GM19463 (cell line): ENCODE measurements around the gene ARHGAP30.
"Not testable (repeated sequence)": the region's sequence is repeated elsewhere in the genome, so short reads cannot be mapped to it uniquely, and the experiment has no call there.

Experiments
- ATAC-seq: cut with Tn5 transposase; IDR thresholded peaks from one replicate; pipeline ENCODE4 v1.9.1; 2021; ENCODE audit warnings: mild to moderate bottlenecking, moderate library complexity; ENCODE audit not compliant: unreplicated experiment

Gene ARHGAP30

GRCh38 chr1:161071886-161072371 is 2.2 kb upstream of the ARHGAP30 start:
- no peak for ATAC-seq

GRCh38 chr1:161070761-161071160 is 1.1 kb upstream of the ARHGAP30 start:
- ATAC-seq: no peak

GRCh38 chr1:161069241-161069640 is 450 bp downstream of the ARHGAP30 start:
- no peak for ATAC-seq

DNA sequence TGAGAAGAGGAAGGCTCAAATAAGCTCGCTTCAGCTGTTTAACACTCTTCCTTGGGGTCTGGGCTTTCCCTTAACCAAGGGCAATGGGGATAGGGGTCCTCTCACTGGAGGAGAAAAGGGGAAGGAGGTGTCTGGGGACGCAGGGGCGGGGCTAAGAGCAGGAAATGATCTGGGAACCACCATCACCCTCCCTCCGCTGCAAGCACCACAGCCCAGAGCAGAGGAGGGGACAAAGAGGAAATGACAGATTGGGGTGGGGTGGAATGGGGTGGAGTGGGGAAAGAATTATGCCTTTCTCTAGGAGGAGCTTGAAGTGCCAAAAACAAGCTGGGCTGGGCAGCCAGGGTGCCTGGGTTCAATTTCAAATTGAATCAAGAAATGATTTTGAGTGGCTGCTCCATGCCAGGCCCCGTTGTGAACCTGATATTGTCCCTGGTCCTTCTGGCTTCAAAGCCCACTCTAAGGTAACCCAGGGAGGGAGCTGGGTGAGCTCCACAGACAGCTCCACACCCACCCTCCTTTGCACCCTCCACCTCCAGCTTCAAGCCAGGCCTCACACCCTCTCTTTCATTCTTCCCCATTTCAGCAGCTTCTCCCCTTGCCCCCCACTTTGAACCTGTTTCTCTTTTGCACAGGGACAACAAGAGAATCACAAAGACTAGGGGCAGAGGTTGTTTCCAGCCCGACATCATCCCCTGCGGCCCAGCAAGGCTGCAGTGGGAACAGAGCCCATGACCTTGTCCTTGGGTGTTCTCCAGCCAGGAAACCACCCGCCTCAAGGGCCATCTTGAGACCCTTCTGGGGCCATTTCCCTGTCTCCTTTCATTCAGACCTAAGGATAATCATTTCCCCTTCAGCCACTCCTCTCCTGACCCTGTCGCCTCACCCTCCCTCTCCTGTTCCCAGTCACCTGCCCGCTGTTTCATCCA is 1.1 kb downstream of the ARHGAP30 start:
- ATAC-seq: peak; percentile 47

- ATAC-seq: no peak
These were observed 3.0 kb downstream of the ARHGAP30 start for GRCh38 chr1:161066694-161067093.

GRCh38 chr1:161065681-161066080 is 4.0 kb downstream of the ARHGAP30 start:
- ATAC-seq: not testable (repeated sequence)

DNA sequence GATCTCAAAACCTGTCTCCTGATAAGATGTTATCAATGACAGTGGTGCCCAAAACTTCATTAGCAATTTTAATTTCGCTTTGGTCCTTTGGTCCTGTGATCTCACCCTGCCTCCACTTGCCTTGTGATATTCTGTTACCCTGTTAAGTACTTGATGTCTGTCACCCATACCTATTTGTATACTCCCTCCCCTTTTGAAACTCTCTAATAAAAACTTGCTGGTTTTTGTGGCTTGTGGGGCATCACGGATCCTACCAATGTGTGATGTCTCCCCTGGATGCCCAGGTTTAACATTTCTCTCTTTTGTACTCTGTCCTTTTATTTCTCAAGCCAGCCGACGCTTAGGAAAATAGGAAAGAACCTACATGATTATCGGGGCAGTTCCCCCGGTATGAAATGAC is 5.8 kb downstream of the ARHGAP30 start:
- ATAC-seq: not testable (repeated sequence)

DNA sequence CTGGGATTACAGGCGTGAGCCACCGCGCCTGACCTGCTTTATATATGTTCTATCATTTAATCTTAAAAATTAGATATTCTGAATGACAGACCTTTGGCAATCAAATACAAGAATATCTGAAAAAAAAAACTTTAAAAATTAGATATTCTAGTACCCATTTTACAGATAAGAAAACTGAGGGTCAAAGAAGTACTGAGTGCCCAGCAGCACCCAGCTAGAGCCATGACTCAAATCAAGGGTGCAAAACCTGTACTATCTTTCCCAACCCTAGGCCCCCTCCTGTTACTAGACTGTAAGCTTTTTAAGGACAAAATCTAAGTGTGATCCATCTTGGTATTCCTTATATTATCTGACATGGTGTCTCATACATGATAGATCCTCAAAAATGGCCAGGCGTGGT is 8.3 kb downstream of the ARHGAP30 start:
- no peak for ATAC-seq

DNA sequence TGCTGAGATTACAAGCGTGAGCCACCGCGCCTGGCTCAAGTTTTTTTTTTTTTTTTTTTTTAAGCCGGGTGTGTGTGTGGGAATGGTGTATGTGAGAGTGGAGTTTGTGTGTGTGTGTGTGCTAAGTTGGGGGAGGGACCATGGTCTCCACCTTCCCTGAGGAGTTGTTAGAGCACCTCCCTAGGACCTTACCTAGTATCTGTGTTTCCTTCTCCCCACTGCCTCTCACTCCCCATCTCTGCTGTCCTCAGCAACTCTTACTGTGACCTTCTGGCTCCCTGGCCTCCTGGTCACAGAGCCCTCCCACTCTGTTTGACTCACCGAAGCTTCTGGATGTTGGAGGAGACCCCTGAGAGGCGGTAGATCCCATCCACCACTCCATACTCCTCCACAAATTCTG is 10.4 kb downstream of the ARHGAP30 start:
- ATAC-seq: no peak

- no peak for ATAC-seq
These were observed 14.9 kb downstream of the ARHGAP30 start for GRCh38 chr1:161054805-161055204.

- ATAC-seq: no peak
These were observed 15.5 kb downstream of the ARHGAP30 start for GRCh38 chr1:161054232-161054631.

GRCh38 chr1:161052899-161053298 is 16.8 kb downstream of the ARHGAP30 start:
- no peak for ATAC-seq

GRCh38 chr1:161051219-161051618 is 18.5 kb downstream of the ARHGAP30 start:
- ATAC-seq: no peak

DNA sequence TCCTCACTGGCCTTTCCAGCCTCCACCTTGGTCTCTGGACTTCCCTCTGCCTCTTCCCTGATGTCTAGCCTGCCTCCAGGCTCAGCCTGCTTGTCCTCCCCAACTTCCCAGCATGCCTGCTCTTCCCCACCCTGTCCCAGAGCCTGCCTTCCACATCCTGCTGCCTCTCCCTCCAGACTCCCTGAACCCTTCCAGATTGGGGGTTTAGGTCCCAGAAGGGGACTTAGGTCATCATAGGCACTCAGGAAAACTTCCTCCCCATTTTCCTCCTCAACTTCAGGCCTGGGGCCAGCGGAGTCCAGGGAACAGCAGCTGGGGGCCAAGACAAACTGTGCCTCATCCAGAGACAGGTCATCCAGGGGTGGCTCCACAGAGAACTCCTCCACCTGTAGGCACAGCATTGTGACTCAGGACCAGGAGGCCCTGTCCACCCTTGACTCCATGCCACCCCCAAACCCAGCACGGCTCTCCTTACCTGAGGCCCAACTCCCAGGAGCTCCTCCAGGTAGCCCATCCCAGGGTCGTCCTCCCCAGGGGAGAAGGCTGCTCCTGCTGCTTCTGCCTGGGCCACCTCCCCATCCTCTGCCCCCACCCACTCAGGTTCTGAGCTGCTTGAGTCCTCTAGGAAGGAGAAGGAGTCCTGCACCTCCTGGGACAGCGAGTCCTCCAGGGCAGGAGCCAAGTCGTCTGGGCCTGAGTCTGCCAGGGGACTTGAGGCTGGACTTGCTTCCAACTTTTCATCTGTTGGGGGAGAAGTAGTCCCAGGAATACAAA is 20.6 kb downstream of the ARHGAP30 start:
- no peak for ATAC-seq

GRCh38 chr1:161047436-161048420 is 22.0 kb downstream of the ARHGAP30 start:
- ATAC-seq: no peak

GRCh38 chr1:161046605-161047228 is 23.0 kb downstream of the ARHGAP30 start:
- peak; percentile 37 for ATAC-seq

- peak; percentile 65 for ATAC-seq
These were observed 23.7 kb downstream of the ARHGAP30 start, which contains the start of gene USF1 for GRCh38 chr1:161045736-161046604. Gene USF1 (minus strand): TSS chr1:161045977. CDS start chr1:161043275, 2,702 bp downstream.

DNA sequence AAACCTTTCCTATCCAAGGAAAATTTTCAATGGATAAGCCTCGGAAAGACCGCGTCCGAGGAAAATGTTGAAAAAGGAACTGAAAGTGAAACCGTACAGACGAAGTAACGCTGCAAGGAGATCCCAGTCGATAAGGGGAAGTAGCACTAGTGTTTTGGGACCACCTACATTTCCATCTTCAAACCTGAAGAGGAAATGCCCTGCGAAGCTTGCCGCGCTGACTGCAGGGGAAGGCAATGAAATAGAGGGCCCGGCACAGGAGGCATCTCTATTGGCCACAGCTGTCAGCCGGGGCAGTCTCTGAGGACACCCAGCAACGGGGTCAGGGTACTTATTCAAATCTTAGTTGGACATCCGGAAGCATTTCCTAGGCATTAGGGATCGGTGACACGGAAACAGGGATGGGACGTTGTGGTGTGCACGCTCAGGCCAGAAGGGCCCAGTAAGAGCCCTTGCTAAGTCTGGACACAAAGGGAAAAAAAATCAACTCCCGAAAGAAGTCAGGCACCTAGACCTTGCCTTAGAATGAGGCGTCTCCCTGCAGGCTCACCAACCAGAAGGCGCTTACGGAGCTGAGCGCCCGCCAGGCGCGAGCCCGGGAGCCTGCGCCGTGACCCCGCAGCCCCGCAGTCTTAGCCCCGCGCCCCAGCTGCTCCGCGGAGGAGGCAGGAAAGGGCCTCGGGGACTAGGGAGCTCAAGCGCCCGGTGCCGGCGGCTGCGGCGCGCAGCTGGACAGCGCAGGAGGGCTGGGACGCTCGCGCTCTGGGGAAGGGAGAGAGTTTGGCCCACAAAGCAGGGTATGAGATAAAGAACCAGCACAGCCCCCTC is 24.6 kb downstream of the ARHGAP30 start:
- ATAC-seq: peak; percentile 39
